Psoas muscle (tissue), 8 donors: ENCODE measurements around the gene CCDC88A. TPM values are rescaled to one million over a fixed set of nuclear protein-coding genes. Genes with fewer than 3 reads are reported as not detected.
A peak's percentile ranks its signal among the peaks of the same experiment; 100 is the strongest.

Experiments used
- ATAC-seq, 4 donors: fragments of 200-7000 bp; cut with Tn5 transposase; one replicate each; pipeline ENCODE4 v1.9.1; 2020; ENCODE audit warnings: moderate library complexity in 3 of 4, mild to moderate bottlenecking in 2 of 4
- DNase-seq, 2 donors: peaks; one replicate each; pipeline ENCODE4 v3.0.0-alpha.2; 2020
- H3K27ac ChIP-seq: fragments of 200-600 bp; one replicate; pipeline ENCODE4 v1.8.0; 2022
- H3K27me3 ChIP-seq, 3 donors: fragments of 200-600 bp in 1 of 3; one replicate each; pipeline versions ENCODE4 v1.6.1 to v1.8.0; 2013 to 2022; ENCODE audit warnings: low read length in 2 of 3, mild to moderate bottlenecking in 2 of 3, moderate library complexity in 1 of 3; ENCODE audit not compliant: insufficient read depth in 3 of 3
- H3K36me3 ChIP-seq, 2 donors: fragments of 200-600 bp in 1 of 2; one replicate each; pipeline versions ENCODE4 v1.6.1 to v1.8.0; 2013 to 2022; ENCODE audit warnings: low read depth in 1 of 2, mild to moderate bottlenecking in 1 of 2, moderate library complexity in 1 of 2; ENCODE audit not compliant: insufficient read depth in 1 of 2
- H3K4me1 ChIP-seq: fragments of 200-600 bp; one replicate; pipeline ENCODE4 v1.8.0; 2022
- H3K4me3 ChIP-seq: fragments of 200-600 bp; one replicate; pipeline ENCODE4 v1.8.0; 2022; ENCODE audit warnings: mild to moderate bottlenecking
- H3K9me3 ChIP-seq: fragments of 200-600 bp; one replicate; pipeline ENCODE4 v1.8.0; 2022
- WGBS, 3 donors: extraction: QIAGEN DNeasy Blood & Tissue Kit; methylation state at CpG; one replicate each; pipeline versions ENCODE4 v1.1.6 to v1.1.7; 2013; 5-methylcytosine and 5-hydroxymethylcytosine counted together
- intact Hi-C, 2 donors: fragments of 100-400 bp; cut with DNase I; formaldehyde crosslinking; loops; one replicate each; pipeline versions ENCODE4 v1.11.0 to v1.14.2; 2022
- polyA plus RNA-seq, 3 donors: library from polyadenylated mRNA; stranded (reverse); fragments of 200-250 nt; gene quantifications; one replicate each; pipeline ENCODE4 v1.2.3, GENCODE V29; 2013
- total RNA-seq, 4 donors: library from RNA; stranded (reverse); fragmentation: NEBNext Ultra II Directional in 2 of 4; extraction: Animal tissue kit (Norgen Biotek cat#: 25700) in 2 of 4; gene quantifications; one replicate each; pipeline versions ENCODE4 v1.2.1 to v1.2.4, GENCODE V29; 2021 to 2023
- TF ChIP-seq, protein P1 (sequence below): fragments of 200-600 bp; IDR thresholded peaks from one replicate; pipeline ENCODE4 v1.8.0; 2022; ENCODE audit warnings: antibody characterized with exemption
- donor health status: healthy with polysubstance abuse.
- donor health status: DM: no; HTN: no; CAD: no; lungs with moderate emphysema.
- donor health status: Bipolar disorder and iron deficiency.
- donor health status: healthy.
- donor health status: DM: yes; HTN: yes; CAD: no.
- donor health status: DM: no; HTN: no; CAD: no.
- donor health status: DM: no; HTN: no; CAD: no.
- donor health status: DM: yes; HTN: yes; CAD: no.

The CCDC88A gene
- total and polyA plus RNA-seq, 7 donors, result 4.7 to 21.4 (median 12.3) TPM

DNA sequence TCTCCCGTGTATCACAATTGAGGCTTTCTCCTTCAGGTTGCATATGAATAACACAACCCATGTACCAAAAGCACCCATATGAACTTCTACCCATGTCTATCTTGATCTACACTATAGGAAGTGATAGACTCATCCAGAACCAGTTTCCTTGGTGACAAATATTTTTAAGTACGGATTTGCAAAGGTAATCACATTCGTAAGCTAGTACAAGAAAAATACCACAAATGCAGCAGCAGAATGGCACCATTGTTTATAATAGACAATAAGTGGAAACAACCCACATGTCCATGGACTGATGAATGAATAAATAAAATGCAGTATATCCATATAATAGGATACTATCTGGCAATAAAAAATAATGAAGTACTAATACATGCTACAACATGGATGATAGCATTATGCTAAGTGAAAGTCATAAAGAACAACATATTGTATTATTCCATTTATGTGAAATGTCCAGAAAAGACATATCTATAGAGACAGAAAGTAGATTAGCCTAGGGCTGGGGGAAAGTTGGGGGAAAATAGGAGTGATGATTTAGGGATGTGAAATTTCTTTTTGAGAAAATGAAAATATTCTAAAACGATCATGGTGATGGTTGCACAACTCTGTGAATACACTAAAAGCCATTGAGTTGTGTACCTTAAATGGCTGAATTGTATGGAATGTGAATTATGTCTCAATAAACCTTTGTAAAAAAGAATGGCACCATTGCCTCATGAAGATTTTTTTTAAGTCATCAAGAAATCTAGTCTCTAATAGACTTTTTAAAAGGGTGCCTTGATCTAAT is 3.4 kb upstream of the CCDC88A start:
- 72 to 76% (median 72%) methylated on average over 4 of the region's 4 CpGs for WGBS, 3 donors
- DNase-seq (no peak), ATAC-seq (no peak)
- H3K4me1 ChIP-seq, result peaks cover 5% of the 10 kb centered on the region
- H3K27me3 ChIP-seq, result no peaks in the 10 kb centered on the region
- TF ChIP-seq, protein P1, sequence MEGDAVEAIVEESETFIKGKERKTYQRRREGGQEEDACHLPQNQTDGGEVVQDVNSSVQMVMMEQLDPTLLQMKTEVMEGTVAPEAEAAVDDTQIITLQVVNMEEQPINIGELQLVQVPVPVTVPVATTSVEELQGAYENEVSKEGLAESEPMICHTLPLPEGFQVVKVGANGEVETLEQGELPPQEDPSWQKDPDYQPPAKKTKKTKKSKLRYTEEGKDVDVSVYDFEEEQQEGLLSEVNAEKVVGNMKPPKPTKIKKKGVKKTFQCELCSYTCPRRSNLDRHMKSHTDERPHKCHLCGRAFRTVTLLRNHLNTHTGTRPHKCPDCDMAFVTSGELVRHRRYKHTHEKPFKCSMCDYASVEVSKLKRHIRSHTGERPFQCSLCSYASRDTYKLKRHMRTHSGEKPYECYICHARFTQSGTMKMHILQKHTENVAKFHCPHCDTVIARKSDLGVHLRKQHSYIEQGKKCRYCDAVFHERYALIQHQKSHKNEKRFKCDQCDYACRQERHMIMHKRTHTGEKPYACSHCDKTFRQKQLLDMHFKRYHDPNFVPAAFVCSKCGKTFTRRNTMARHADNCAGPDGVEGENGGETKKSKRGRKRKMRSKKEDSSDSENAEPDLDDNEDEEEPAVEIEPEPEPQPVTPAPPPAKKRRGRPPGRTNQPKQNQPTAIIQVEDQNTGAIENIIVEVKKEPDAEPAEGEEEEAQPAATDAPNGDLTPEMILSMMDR, result no peak
- no peaks in the 10 kb centered on the region for H3K9me3 ChIP-seq
- no peak overlapping the region for H3K27ac ChIP-seq
- intact Hi-C loops, result loop anchor here (5.0 to 10.0 kb wide), 2 partner anchors 92 to 94 kb away; partner anchors contain the start of gene CFAP36 (in 2 of the 2)
- H3K36me3 ChIP-seq, result no peaks in the 10 kb centered on the region
- H3K4me3 ChIP-seq, result no peak overlapping the region

- Histone ChIP-seq H3K36me3 (no peaks in the 10 kb centered on the region), H3K4me1 (peaks cover 13% of the 10 kb centered on the region), H3K4me3 (peak overlapping the region; percentile 89), H3K9me3 (no peaks in the 10 kb centered on the region), H3K27ac (peak overlapping the region; percentile 87), H3K27me3 (no peaks in the 10 kb centered on the region)
- TF ChIP-seq, protein P1, result no peak
- DNase-seq (no peak), ATAC-seq (no peak)
- intact Hi-C loops, result loop anchor here (5.0 to 10.0 kb wide), 2 partner anchors 93 to 96 kb away; partner anchors contain the start of gene CFAP36 (in 2 of the 2)
- 92 to 97% (median 95%) methylated on average over 5 of the region's 5 CpGs for WGBS, 3 donors
These were observed 1.7 kb upstream of the CCDC88A start for GRCh38 chr2:55421326-55421725.

DNA sequence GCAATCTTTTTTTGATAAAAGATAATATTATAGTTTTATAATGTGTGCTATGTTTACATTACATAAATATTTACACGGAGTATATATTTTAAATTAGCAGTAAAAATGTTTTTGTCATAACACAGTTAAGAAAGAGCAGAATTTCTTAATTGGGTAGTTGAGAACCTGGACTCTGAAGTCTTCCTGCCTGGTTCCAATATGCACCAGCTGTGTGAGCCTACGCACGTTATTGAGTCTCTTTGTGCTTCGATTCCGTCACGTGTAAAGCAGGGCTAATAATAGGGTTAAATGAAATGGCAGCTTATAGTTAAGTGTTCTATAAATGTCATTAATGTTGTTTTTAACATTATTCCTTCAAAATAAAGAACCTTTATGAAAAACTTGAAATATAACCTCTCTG is 1.2 kb upstream of the CCDC88A start:
- Histone ChIP-seq H3K27ac (peak overlapping the region; percentile 87), H3K36me3 (no peaks in the 10 kb centered on the region), H3K4me1 (peaks cover 13% of the 10 kb centered on the region), H3K27me3 (no peaks in the 10 kb centered on the region), H3K4me3 (peak overlapping the region; percentile 89), H3K9me3 (no peaks in the 10 kb centered on the region)
- ATAC-seq (no peak), DNase-seq (no peak)
- TF ChIP-seq, protein P1, result no peak
- intact Hi-C loops, result loop anchor here (5.0 to 10.0 kb wide), 2 partner anchors 94 to 96 kb away; partner anchors contain the start of gene CFAP36 (in 2 of the 2)
- WGBS, 3 donors, result 27 to 58% (median 32%) methylated on average over 6 of the region's 6 CpGs

DNA sequence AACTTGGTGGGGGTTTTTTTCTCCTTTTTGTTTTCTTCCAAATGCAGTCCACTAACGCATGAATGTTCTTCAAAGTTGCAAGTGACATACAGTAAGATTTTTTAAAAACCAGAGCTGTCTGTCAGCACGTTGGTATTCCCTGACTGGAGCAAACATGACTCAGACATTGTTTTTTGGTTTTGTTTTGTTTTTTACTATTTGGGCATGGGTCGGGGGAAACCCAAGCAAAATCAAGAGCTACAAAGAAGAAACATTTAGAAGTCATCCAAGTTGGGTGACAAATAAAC is 726 bp upstream of the CCDC88A start:
- TF ChIP-seq, protein P1, result no peak
- intact Hi-C loops, result loop anchor here (5.0 to 10.0 kb wide), 2 partner anchors 94 to 97 kb away; partner anchors contain the start of gene CFAP36 (in 2 of the 2)
- Histone ChIP-seq H3K27ac (peak overlapping the region; percentile 87), H3K36me3 (no peaks in the 10 kb centered on the region), H3K9me3 (no peaks in the 10 kb centered on the region), H3K4me3 (peak overlapping the region; percentile 89), H3K4me1 (peaks cover 13% of the 10 kb centered on the region), H3K27me3 (no peaks in the 10 kb centered on the region)
- ATAC-seq (no peak), DNase-seq (no peak)
- WGBS, 3 donors, result 0 to 1% (median 1%) methylated on average over 3 of the region's 3 CpGs
